Fibroblast of lung (primary cell): Measurements from ENCODE around the gene ARID1B. TPM values are rescaled to one million over a fixed set of nuclear protein-coding genes. Genes with fewer than 3 reads are reported as not detected.
A peak's percentile ranks its signal among the peaks of the same experiment; 100 is the strongest.

ENCODE experiments used
- DNase-seq, 2 donors: peaks; one replicate each; pipeline versions ENCODE4 v3.0.0 to v3.0.0-alpha.2; 2010; ENCODE audit warnings: low read depth in 2 of 2
- H2AFZ ChIP-seq: 2 replicates; pipeline ENCODE4 v1.5.1; 2012; ENCODE audit warnings: low read length, control low read depth, inconsistent platforms
- H3K27ac ChIP-seq: 2 replicates; pipeline ENCODE4 v1.5.1; 2011; ENCODE audit warnings: low read length, control low read depth; ENCODE audit not compliant: insufficient read depth
- H3K27me3 ChIP-seq: 2 replicates; pipeline ENCODE4 v1.5.1; 2011; ENCODE audit warnings: mild to moderate bottlenecking, low read length; ENCODE audit not compliant: control insufficient read depth, insufficient read depth
- H3K36me3 ChIP-seq: 2 replicates; pipeline ENCODE4 v1.5.1; 2011; ENCODE audit warnings: low read length; ENCODE audit not compliant: control insufficient read depth, insufficient read depth
- H3K4me1 ChIP-seq: 2 replicates; pipeline ENCODE4 v1.5.1; 2011; ENCODE audit warnings: low read length; ENCODE audit not compliant: control insufficient read depth, insufficient read depth; ENCODE audit errors: extremely low read depth
- H3K4me2 ChIP-seq: 2 replicates; pipeline ENCODE4 v1.5.1; 2011; ENCODE audit warnings: low read length, control low read depth; ENCODE audit not compliant: insufficient read depth; ENCODE audit errors: extremely low read depth
- H3K4me3 ChIP-seq, 4 experiments: fragments of 200-600 bp in 1 of 4; sonication (generic) in 1 of 4; replicated peaks in 1 of 4; 2 replicates each; pipeline ENCODE4 v1.5.1; 2011 to 2016; ENCODE audit warnings: low read length in 4 of 4, low read depth in 3 of 4, mild to moderate bottlenecking in 3 of 4, control low read depth in 2 of 4, inconsistent platforms in 1 of 4, mixed read lengths in 1 of 4; ENCODE audit not compliant: insufficient read depth in 1 of 4; ENCODE audit errors: control extremely low read depth in 1 of 4
- H3K79me2 ChIP-seq: 2 replicates; pipeline ENCODE4 v1.5.1; 2012; ENCODE audit warnings: mild to moderate bottlenecking, low read length, inconsistent platforms; ENCODE audit not compliant: control insufficient read depth, insufficient read depth
- H3K9ac ChIP-seq: 2 replicates; pipeline ENCODE4 v1.5.1; 2011; ENCODE audit warnings: mild to moderate bottlenecking, low read length, control low read depth; ENCODE audit not compliant: insufficient read depth
- H3K9me3 ChIP-seq: 2 replicates; pipeline ENCODE4 v1.5.1; 2012; ENCODE audit warnings: low read depth, low read length; ENCODE audit not compliant: control insufficient read depth, insufficient read depth
- H4K20me1 ChIP-seq: 2 replicates; pipeline ENCODE4 v1.5.1; 2011; ENCODE audit warnings: low read length; ENCODE audit not compliant: control insufficient read depth, insufficient read depth; ENCODE audit errors: extremely low read depth
- CTCF ChIP-seq, 2 donors: IDR thresholded peaks in 1 of 2; conservative IDR thresholded peaks in 1 of 2; 1 replicate in 1 of 2; 2 replicates in 1 of 2; pipeline ENCODE4 v1.5.1; 2011 to 2012; ENCODE audit warnings: low read length in 2 of 2, control low read depth in 1 of 2, inconsistent platforms in 1 of 2, low read depth in 1 of 2, mild to moderate bottlenecking in 1 of 2
- EZH2 ChIP-seq: IDR thresholded peaks from 2 replicates; pipeline ENCODE4 v1.5.1; 2012; ENCODE audit warnings: low read length, control low read depth, mild to moderate bottlenecking; ENCODE audit errors: missing control alignments
- polyA plus RNA-seq, 2 donors: library from polyadenylated mRNA; depleted of rRNA in 1 of 2; stranded (reverse) in 1 of 2; unstranded in 1 of 2; fragments of >200 nt; gene quantifications; 2 replicates each; pipeline ENCODE4 v1.2.1, GENCODE V29; 2011 to 2012; ENCODE audit warnings: missing spikeins in 1 of 2
- total RNA-seq: library from RNA; depleted of rRNA; stranded (reverse); fragments of >200 nt; gene quantifications from 2 replicates; pipeline ENCODE4 v1.2.1, GENCODE V29; 2014

The ARID1B gene
- total and polyA plus RNA-seq, 2 donors (not counting 1 experiment from before 2014, with no cell fraction given): 15.4 to 41.9 TPM

- no peak overlapping the region for H2AFZ ChIP-seq
- no peak for TF ChIP-seq EZH2
- no peak for TF ChIP-seq CTCF (conservative IDR thresholded peaks at IDR 0.05 in 1 of 2, IDR thresholded peaks at IDR 0.05 in 1 of 2; ENCODE audit: low read depth in 1 of 2, low read length in 2 of 2)
- no peaks in the 10 kb centered on the region for H3K27me3 ChIP-seq
- H4K20me1 ChIP-seq: no peaks in the 10 kb centered on the region
- no peak for DNase-seq
- H3K4me2 ChIP-seq: no peak overlapping the region
- no peak overlapping the region for H3K4me3 ChIP-seq
- H3K9ac ChIP-seq: no peak overlapping the region
- peaks cover 5% of the 10 kb centered on the region for H3K36me3 ChIP-seq
- no peak overlapping the region for H3K27ac ChIP-seq
- no peaks in the 10 kb centered on the region for H3K79me2 ChIP-seq
- no peaks in the 10 kb centered on the region for H3K9me3 ChIP-seq
- H3K4me1 ChIP-seq: peaks cover 2% of the 10 kb centered on the region
Measured at GRCh38 chr6:157182503-157183264, 405.5 kb downstream of the ARID1B start.

- Histone ChIP-seq H3K27ac (no peak overlapping the region), H3K79me2 (no peaks in the 10 kb centered on the region), H3K9me3 (no peaks in the 10 kb centered on the region), H2AFZ (no peak overlapping the region), H4K20me1 (no peaks in the 10 kb centered on the region), H3K27me3 (no peaks in the 10 kb centered on the region), H3K4me3 (peak overlapping the region in 1 of 4 experiments; percentile 28), H3K9ac (no peak overlapping the region), H3K36me3 (peaks cover 5% of the 10 kb centered on the region), H3K4me1 (peaks cover 2% of the 10 kb centered on the region), H3K4me2 (peak overlapping the region; percentile 36)
- TF ChIP-seq CTCF (conservative IDR thresholded peaks at IDR 0.05 in 1 of 2, IDR thresholded peaks at IDR 0.05 in 1 of 2; ENCODE audit: low read depth in 1 of 2, low read length in 2 of 2): peak; percentile 93 to 98
- TF ChIP-seq EZH2: no peak
- peak; percentile 44 to 59 for DNase-seq
Measured at GRCh38 chr6:157184202-157185015, 407.2 kb downstream of the ARID1B start.

GRCh38 chr6:157185171-157185570 lies 408.0 kb downstream of the ARID1B start:
- H3K27me3 ChIP-seq: no peaks in the 10 kb centered on the region
- H3K27ac ChIP-seq: no peak overlapping the region
- DNase-seq: no peak
- no peak overlapping the region for H3K4me3 ChIP-seq
- H2AFZ ChIP-seq: no peak overlapping the region
- no peak overlapping the region for H3K9ac ChIP-seq
- H3K4me1 ChIP-seq: peaks cover 2% of the 10 kb centered on the region
- peaks cover 7% of the 10 kb centered on the region for H3K36me3 ChIP-seq
- H4K20me1 ChIP-seq: no peaks in the 10 kb centered on the region
- no peaks in the 10 kb centered on the region for H3K79me2 ChIP-seq
- no peak for TF ChIP-seq CTCF (conservative IDR thresholded peaks at IDR 0.05 in 1 of 2, IDR thresholded peaks at IDR 0.05 in 1 of 2; ENCODE audit: low read depth in 1 of 2, low read length in 2 of 2)
- TF ChIP-seq EZH2: no peak
- no peaks in the 10 kb centered on the region for H3K9me3 ChIP-seq
- no peak overlapping the region for H3K4me2 ChIP-seq
